OCI-LY3 (cell line): ENCODE data around the gene HDAC4.

Source experiments
- H2AFZ ChIP-seq: fragments of 200-600, 300-600 bp; shearing (Covaris generic); 2 replicates; pipeline ENCODE4 v1.6.0; 2014; ENCODE audit warnings: antibody characterized with exemption, low read depth, low read length
- H3K27ac ChIP-seq: fragments of 200-600, 300-600 bp; sonication (generic); 2 replicates; pipeline ENCODE4 v1.5.1; 2014; ENCODE audit warnings: mild to moderate bottlenecking, low read length, moderate library complexity, mixed read lengths
- H3K27me3 ChIP-seq: fragments of 200-600, 300-600 bp; sonication (generic); 2 replicates; pipeline ENCODE4 v1.6.1; 2014; ENCODE audit warnings: low read depth, low read length, mixed read lengths
- H3K36me3 ChIP-seq: fragments of 200-600, 300-600 bp; sonication (generic); replicated peaks from 2 replicates; pipeline ENCODE3; 2014; ENCODE audit warnings: low read depth, low read length, mixed read lengths
- H3K4me1 ChIP-seq: fragments of 300-600, 200-600 bp; sonication (generic); 2 replicates; pipeline ENCODE4 v1.6.1; 2014; ENCODE audit warnings: low read length, mixed read lengths
- H3K4me2 ChIP-seq: fragments of 200-600, 300-600 bp; sonication (generic); 2 replicates; pipeline ENCODE4 v1.6.1; 2014; ENCODE audit warnings: low read length, mixed read lengths
- H3K4me3 ChIP-seq: fragments of 300-600, 200-600 bp; sonication (generic); 2 replicates; pipeline ENCODE4 v1.5.1; 2014; ENCODE audit warnings: antibody characterized with exemption, mild to moderate bottlenecking, low read length, moderate library complexity
- H3K79me2 ChIP-seq: fragments of 300-600, 200-600 bp; shearing (Covaris generic); 2 replicates; pipeline ENCODE4 v1.6.1; 2014; ENCODE audit warnings: mild to moderate bottlenecking, low read length, mixed read lengths
- H3K9ac ChIP-seq: fragments of 300-600, 200-600 bp; shearing (Covaris generic); 2 replicates; pipeline ENCODE4 v1.6.0; 2014; ENCODE audit warnings: mild to moderate bottlenecking, low read length, moderate library complexity
- H3K9me3 ChIP-seq: fragments of 200-600, 300-600 bp; shearing (Covaris generic); 2 replicates; pipeline ENCODE4 v1.6.1; 2014; ENCODE audit warnings: low read length, mixed read lengths; ENCODE audit not compliant: insufficient read depth
- H4K20me1 ChIP-seq: fragments of 200-600, 300-600 bp; sonication (generic); 2 replicates; pipeline ENCODE4 v1.6.1; 2016; ENCODE audit warnings: low read length, mixed read lengths; ENCODE audit not compliant: insufficient read depth
- EZH2phosphoT487 ChIP-seq: fragments of 200-600 bp; shearing (Covaris generic); IDR thresholded peaks from 2 replicates; pipeline ENCODE4 v1.6.1; 2018; ENCODE audit warnings: antibody characterized with exemption, mixed run types, low read depth
- TF ChIP-seq, protein P1 (sequence below): fragments of 200-600, 300-600 bp; sonication (generic); IDR thresholded peaks from 2 replicates; pipeline ENCODE4 v1.5.1; 2014; ENCODE audit warnings: antibody characterized with exemption, low read length, low read depth

Gene HDAC4

DNA sequence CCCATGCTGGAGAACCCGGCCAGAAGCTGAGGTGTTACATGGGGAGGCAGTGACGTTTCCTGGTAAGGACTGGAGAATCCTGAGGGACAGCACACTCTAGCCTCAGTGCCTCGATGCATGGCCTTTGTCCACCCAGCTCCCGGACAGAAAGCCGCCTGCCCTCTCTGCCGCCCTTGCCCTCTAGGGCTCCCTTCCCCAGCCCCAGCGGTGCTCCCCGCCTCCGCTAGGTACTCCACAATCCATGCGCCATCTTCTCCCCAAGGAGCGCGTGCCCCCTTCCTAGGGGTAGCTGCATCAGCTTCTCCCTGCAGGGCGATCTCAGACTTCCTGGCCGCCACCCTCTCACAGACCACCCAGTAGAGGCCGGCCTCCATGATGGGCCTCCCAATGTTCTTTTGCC is 301.3 kb downstream of the HDAC4 start:
- H4K20me1 ChIP-seq, result no peaks in the 10 kb centered on the region
- H3K4me2 ChIP-seq, result no peak overlapping the region
- H3K79me2 ChIP-seq, result no peaks in the 10 kb centered on the region
- no peak overlapping the region for H3K4me3 ChIP-seq
- H3K36me3 ChIP-seq, result no peaks in the 10 kb centered on the region
- no peaks in the 10 kb centered on the region for H3K27me3 ChIP-seq
- H3K9me3 ChIP-seq, result no peaks in the 10 kb centered on the region
- H3K9ac ChIP-seq, result no peak overlapping the region
- no peak overlapping the region for H2AFZ ChIP-seq
- TF ChIP-seq EZH2phosphoT487, result no peak
- TF ChIP-seq, protein P1, sequence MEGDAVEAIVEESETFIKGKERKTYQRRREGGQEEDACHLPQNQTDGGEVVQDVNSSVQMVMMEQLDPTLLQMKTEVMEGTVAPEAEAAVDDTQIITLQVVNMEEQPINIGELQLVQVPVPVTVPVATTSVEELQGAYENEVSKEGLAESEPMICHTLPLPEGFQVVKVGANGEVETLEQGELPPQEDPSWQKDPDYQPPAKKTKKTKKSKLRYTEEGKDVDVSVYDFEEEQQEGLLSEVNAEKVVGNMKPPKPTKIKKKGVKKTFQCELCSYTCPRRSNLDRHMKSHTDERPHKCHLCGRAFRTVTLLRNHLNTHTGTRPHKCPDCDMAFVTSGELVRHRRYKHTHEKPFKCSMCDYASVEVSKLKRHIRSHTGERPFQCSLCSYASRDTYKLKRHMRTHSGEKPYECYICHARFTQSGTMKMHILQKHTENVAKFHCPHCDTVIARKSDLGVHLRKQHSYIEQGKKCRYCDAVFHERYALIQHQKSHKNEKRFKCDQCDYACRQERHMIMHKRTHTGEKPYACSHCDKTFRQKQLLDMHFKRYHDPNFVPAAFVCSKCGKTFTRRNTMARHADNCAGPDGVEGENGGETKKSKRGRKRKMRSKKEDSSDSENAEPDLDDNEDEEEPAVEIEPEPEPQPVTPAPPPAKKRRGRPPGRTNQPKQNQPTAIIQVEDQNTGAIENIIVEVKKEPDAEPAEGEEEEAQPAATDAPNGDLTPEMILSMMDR, result no peak
- no peaks in the 10 kb centered on the region for H3K4me1 ChIP-seq
- H3K27ac ChIP-seq, result no peak overlapping the region

DNA sequence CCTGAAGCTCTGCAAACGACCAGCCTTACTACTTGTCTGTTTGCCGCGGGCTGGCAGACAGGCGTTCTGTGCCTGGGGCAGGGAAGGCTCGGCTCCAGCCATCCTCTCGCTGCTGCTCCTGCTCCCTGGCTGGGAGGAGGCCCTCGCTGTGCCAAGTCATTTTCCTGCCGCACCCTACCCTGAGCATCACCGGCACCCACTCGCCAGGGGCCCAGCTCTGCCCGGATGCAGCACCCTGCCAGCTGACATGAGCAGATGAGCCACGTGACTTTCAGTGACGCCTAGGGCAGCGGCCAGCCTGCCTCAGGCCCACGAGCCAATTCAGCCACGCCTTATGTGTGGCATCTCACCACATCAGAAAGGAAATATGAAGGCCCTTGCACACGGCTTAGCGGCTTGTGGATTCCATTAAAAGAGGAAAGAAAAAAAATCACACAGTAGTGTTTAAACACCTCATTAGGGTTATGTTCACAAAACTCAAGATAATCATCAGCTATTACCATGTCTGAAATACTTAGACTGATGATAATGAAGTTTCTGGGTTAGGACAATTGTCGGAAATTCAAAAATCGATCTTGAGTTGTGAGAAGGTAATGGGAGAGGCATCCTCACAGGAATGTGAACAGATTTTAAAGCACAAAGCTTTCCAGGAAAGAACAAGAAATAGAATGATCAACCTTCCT is 302.4 kb downstream of the HDAC4 start:
- Histone ChIP-seq H3K9ac (no peak overlapping the region), H3K27me3 (no peaks in the 10 kb centered on the region), H4K20me1 (no peaks in the 10 kb centered on the region), H3K4me3 (no peak overlapping the region), H3K79me2 (no peaks in the 10 kb centered on the region), H3K4me1 (no peaks in the 10 kb centered on the region), H3K4me2 (no peak overlapping the region), H3K27ac (no peak overlapping the region), H3K36me3 (no peaks in the 10 kb centered on the region), H2AFZ (no peak overlapping the region), H3K9me3 (no peaks in the 10 kb centered on the region)
- TF ChIP-seq, protein P1, result no peak
- no peak for TF ChIP-seq EZH2phosphoT487

DNA sequence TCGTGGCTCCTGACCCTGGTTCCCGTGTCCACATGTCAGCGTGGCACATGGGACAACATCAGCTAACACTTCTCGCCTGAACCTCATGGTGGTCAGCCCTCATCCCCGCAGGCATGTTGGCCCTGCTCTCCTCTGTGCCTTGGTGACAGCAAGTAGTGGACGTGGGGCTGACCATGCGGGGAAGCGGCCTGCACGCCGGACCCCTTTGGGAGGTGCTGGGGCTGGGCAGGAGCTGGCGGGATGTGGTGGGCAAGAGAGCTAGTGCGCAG is 303.5 kb downstream of the HDAC4 start:
- TF ChIP-seq, protein P1, result no peak
- no peak for TF ChIP-seq EZH2phosphoT487
- no peaks in the 10 kb centered on the region for H3K36me3 ChIP-seq
- H2AFZ ChIP-seq, result no peak overlapping the region
- H4K20me1 ChIP-seq, result no peaks in the 10 kb centered on the region
- no peaks in the 10 kb centered on the region for H3K27me3 ChIP-seq
- H3K9me3 ChIP-seq, result no peaks in the 10 kb centered on the region
- no peaks in the 10 kb centered on the region for H3K79me2 ChIP-seq
- no peak overlapping the region for H3K4me2 ChIP-seq
- no peak overlapping the region for H3K27ac ChIP-seq
- H3K4me1 ChIP-seq, result no peaks in the 10 kb centered on the region
- H3K4me3 ChIP-seq, result no peak overlapping the region
- H3K9ac ChIP-seq, result no peak overlapping the region

DNA sequence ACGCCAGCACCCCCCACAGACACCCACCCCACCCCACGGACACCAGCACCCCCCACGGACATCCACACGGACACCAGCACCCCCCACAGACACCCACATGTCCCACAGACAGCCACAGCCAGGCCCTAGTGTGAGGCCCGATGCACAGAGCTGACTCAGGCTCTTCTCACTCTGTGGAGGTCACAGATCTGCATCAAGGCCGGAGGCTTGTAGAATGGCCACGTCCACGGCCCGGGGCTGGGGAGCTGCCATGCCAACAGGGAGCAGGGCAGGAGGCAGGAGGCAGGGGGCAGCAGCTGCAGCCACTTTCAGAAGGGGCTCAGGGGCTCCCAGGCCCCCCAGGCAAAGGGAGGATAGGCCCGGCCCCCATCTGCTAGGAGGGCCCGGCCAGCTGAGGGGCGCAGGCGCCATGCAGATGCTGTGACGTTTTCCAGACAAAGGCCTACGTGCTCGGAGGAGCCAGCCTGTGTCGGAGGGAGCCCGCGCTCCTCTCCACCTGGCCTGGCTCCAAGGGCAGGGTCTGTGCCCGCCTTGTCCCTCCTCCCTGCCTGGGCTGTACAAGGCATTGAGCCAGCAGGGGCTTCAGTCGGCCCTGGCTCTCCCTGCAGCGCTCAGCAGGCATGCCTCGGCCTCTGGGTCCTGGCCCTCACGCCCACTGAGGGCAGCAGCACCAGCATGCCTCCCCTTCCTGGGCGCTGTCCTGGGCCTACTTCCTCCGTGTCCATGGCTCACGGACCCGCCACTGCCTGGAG is 304.0 kb downstream of the HDAC4 start:
- no peak overlapping the region for H3K4me3 ChIP-seq
- H3K4me2 ChIP-seq, result no peak overlapping the region
- H3K9me3 ChIP-seq, result no peaks in the 10 kb centered on the region
- H3K36me3 ChIP-seq, result no peaks in the 10 kb centered on the region
- no peaks in the 10 kb centered on the region for H3K79me2 ChIP-seq
- no peaks in the 10 kb centered on the region for H4K20me1 ChIP-seq
- no peak overlapping the region for H3K9ac ChIP-seq
- TF ChIP-seq, protein P1, result no peak
- no peak for TF ChIP-seq EZH2phosphoT487
- H2AFZ ChIP-seq, result no peak overlapping the region
- no peaks in the 10 kb centered on the region for H3K4me1 ChIP-seq
- H3K27ac ChIP-seq, result no peak overlapping the region
- H3K27me3 ChIP-seq, result no peaks in the 10 kb centered on the region
